ENCODE results near the gene S1PR4.

GRCh38 chr19:3186891-3187661 is 8.5 kb downstream of the S1PR4 start:
- TF ChIP-seq CTCF (IDR thresholded peaks at IDR 0.05) (no peak), POLR2A (IDR thresholded peaks at IDR 0.05) (no peak), EP300 (IDR thresholded peaks at IDR 0.05) (no peak)

Measured in tibial nerve (tissue), 4 donors.